ENCODE results near the gene PRKCZ. TPM values are rescaled to one million over a fixed set of nuclear protein-coding genes. Genes with fewer than 3 reads are reported as not detected.
A peak's percentile ranks its signal among the peaks of the same experiment; 100 is the strongest.

The PRKCZ gene
- total and polyA plus RNA-seq, 9 of the 15 experiments (the other 6 are each of a cell fraction or from before 2014, with no cell fraction given): 0.07 to 3.1 (median 1.3) TPM

- no peak for TF ChIP-seq E2F8 (IDR thresholded peaks at IDR 0.05; ENCODE audit: low read depth, partially characterized antibody)
- TF ChIP-seq TAF15 (IDR thresholded peaks at IDR 0.05; ENCODE audit: low read depth, low read length): no peak
- no peak for TF ChIP-seq NEUROD1 (IDR thresholded peaks at IDR 0.05; ENCODE audit: borderline replicate concordance, low read depth, low read length, partially characterized antibody)
- TF ChIP-seq NFIX (CRISPR knock-in tag; IDR thresholded peaks at IDR 0.05; ENCODE audit: low read depth): no peak
- TF ChIP-seq HNRNPUL1 (IDR thresholded peaks at IDR 0.05; ENCODE audit: low read length): no peak
- TF ChIP-seq FOXO4 (CRISPR knock-in tag; IDR thresholded peaks at IDR 0.05): no peak
- TF ChIP-seq MGA (IDR thresholded peaks at IDR 0.05): peak; percentile 96
- TF ChIP-seq FOXJ2 (tag; IDR thresholded peaks at IDR 0.05): peak; percentile 96
- TF ChIP-seq MECOM (CRISPR knock-in tag; IDR thresholded peaks at IDR 0.05): no peak
Observed at GRCh38 chr1:2212532-2213491, 162.6 kb downstream of the PRKCZ start (continued).
